ENCODE data around the gene NXT1. TPM values are rescaled to one million over a fixed set of nuclear protein-coding genes. Genes with fewer than 3 reads are reported as not detected.

NXT1 gene
- total and polyA plus RNA-seq, 2 donors (not counting 1 experiment from before 2014, with no cell fraction given) = 21.4 to 147 TPM

GRCh38 chr20:23301436-23302050 is 49.0 kb upstream of the NXT1 start:
- ATAC-seq (ENCODE audit: low read depth) (no peak), DNase-seq (no peak)
- H3K4me3 ChIP-seq (ENCODE audit: control extremely low read depth in 1 of 5, extremely low read depth in 1 of 5, insufficient read depth in 1 of 5, low read depth in 2 of 5, low read length in 4 of 5) = no peak overlapping the region
- TF ChIP-seq, protein P1, sequence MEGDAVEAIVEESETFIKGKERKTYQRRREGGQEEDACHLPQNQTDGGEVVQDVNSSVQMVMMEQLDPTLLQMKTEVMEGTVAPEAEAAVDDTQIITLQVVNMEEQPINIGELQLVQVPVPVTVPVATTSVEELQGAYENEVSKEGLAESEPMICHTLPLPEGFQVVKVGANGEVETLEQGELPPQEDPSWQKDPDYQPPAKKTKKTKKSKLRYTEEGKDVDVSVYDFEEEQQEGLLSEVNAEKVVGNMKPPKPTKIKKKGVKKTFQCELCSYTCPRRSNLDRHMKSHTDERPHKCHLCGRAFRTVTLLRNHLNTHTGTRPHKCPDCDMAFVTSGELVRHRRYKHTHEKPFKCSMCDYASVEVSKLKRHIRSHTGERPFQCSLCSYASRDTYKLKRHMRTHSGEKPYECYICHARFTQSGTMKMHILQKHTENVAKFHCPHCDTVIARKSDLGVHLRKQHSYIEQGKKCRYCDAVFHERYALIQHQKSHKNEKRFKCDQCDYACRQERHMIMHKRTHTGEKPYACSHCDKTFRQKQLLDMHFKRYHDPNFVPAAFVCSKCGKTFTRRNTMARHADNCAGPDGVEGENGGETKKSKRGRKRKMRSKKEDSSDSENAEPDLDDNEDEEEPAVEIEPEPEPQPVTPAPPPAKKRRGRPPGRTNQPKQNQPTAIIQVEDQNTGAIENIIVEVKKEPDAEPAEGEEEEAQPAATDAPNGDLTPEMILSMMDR (IDR thresholded peaks at IDR 0.05) = no peak
- TF ChIP-seq EZH2 (IDR thresholded peaks at IDR 0.05; ENCODE audit: borderline replicate concordance, insufficient read depth, low read depth, low read length, poor library complexity, severe bottlenecking) = no peak
- H3K4me1 ChIP-seq (ENCODE audit: control insufficient read depth in 2 of 2, insufficient read depth in 2 of 2, low read length in 2 of 2) = no peaks in the 10 kb centered on the region
- CTCF ChIA-PET = no interaction called here
- POLR2A ChIA-PET = no interaction called here
- H3K9ac ChIP-seq (ENCODE audit: low read length) = no peak overlapping the region
- no peak overlapping the region for H3K27ac ChIP-seq (ENCODE audit: low read length in 2 of 2)
- no peak overlapping the region for H2AFZ ChIP-seq (ENCODE audit: insufficient read depth, low read depth, low read length, poor library complexity, severe bottlenecking)
- 92% methylated on average over 11 of the region's 12 CpGs for WGBS (ENCODE audit: insufficient coverage)
- no peak overlapping the region for H3K27ac Mint-ChIP-seq
- no peaks in the 10 kb centered on the region for H3K79me2 ChIP-seq (ENCODE audit: control insufficient read depth, insufficient read depth, low read length)
- H3K4me1 Mint-ChIP-seq = no peaks in the 10 kb centered on the region
- peaks cover 6% of the 10 kb centered on the region for H3K27me3 Mint-ChIP-seq
- H3K27me3 ChIP-seq (replicated peaks in 1 of 4; ENCODE audit: control extremely low read depth in 1 of 4, control insufficient read depth in 3 of 4, insufficient read depth in 4 of 4, low read length in 3 of 4) = no peaks in the 10 kb centered on the region
- H3K36me3 ChIP-seq (replicated peaks in 1 of 2; ENCODE audit: control extremely low read depth in 1 of 2, control insufficient read depth in 1 of 2, extremely low read depth in 1 of 2, insufficient read depth in 2 of 2, low read length in 1 of 2) = no peaks in the 10 kb centered on the region
- no peaks in the 10 kb centered on the region for H3K9me3 Mint-ChIP-seq (ENCODE audit: insufficient read depth)
- no peaks in the 10 kb centered on the region for H3K9me3 ChIP-seq (ENCODE audit: control extremely low read depth in 1 of 3, control insufficient read depth in 2 of 3, insufficient read depth in 1 of 3, low read length in 2 of 3)
- H4K20me1 ChIP-seq (ENCODE audit: control insufficient read depth, insufficient read depth, low read length, poor library complexity, severe bottlenecking) = no peaks in the 10 kb centered on the region
- H3K4me3 Mint-ChIP-seq = no peak overlapping the region
- intact Hi-C loops (cut with micrococcal nuclease) = no loop called here
- H3K4me2 ChIP-seq (replicated peaks; ENCODE audit: low read depth, low read length, poor library complexity, severe bottlenecking) = no peak overlapping the region

DNA sequence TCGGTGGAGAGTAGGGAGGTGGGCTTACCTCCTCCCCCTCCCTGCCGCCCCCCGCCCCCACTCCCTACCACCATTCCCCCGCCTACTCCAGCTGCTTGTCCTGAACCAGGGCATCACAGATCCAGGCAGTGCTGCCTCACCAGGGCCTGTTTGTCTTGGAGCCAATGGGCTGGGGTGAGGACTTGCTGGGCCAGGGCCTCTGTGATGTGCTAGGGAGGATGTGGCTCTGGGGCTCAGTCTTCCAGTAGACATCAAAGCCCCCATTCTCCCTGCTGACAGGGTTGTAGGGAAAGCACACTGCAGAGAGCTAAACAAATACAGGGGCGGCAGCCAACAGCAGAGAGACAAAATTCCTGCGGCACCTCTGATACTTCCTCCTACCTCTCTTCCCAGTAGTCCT is 48.2 kb upstream of the NXT1 start:
- Histone ChIP-seq H3K36me3 (replicated peaks in 1 of 2; ENCODE audit: control extremely low read depth in 1 of 2, control insufficient read depth in 1 of 2, extremely low read depth in 1 of 2, insufficient read depth in 2 of 2, low read length in 1 of 2) (no peaks in the 10 kb centered on the region), H3K4me2 (replicated peaks; ENCODE audit: low read depth, low read length, poor library complexity, severe bottlenecking) (no peak overlapping the region), H3K27ac (ENCODE audit: low read length in 2 of 2) (no peak overlapping the region), H3K9me3 (ENCODE audit: control extremely low read depth in 1 of 3, control insufficient read depth in 2 of 3, insufficient read depth in 1 of 3, low read length in 2 of 3) (no peaks in the 10 kb centered on the region), H3K4me3 (ENCODE audit: control extremely low read depth in 1 of 5, extremely low read depth in 1 of 5, insufficient read depth in 1 of 5, low read depth in 2 of 5, low read length in 4 of 5) (no peak overlapping the region), H3K79me2 (ENCODE audit: control insufficient read depth, insufficient read depth, low read length) (no peaks in the 10 kb centered on the region), H3K9ac (ENCODE audit: low read length) (no peak overlapping the region), H4K20me1 (ENCODE audit: control insufficient read depth, insufficient read depth, low read length, poor library complexity, severe bottlenecking) (no peaks in the 10 kb centered on the region), H3K27me3 (replicated peaks in 1 of 4; ENCODE audit: control extremely low read depth in 1 of 4, control insufficient read depth in 3 of 4, insufficient read depth in 4 of 4, low read length in 3 of 4) (no peaks in the 10 kb centered on the region), H2AFZ (ENCODE audit: insufficient read depth, low read depth, low read length, poor library complexity, severe bottlenecking) (no peak overlapping the region), H3K4me1 (ENCODE audit: control insufficient read depth in 2 of 2, insufficient read depth in 2 of 2, low read length in 2 of 2) (no peaks in the 10 kb centered on the region)
- intact Hi-C loops (cut with micrococcal nuclease) = no loop called here
- Mint-ChIP-seq H3K4me1 (no peaks in the 10 kb centered on the region), H3K27me3 (peaks cover 6% of the 10 kb centered on the region), H3K4me3 (no peak overlapping the region), H3K9me3 (ENCODE audit: insufficient read depth) (no peaks in the 10 kb centered on the region), H3K27ac (no peak overlapping the region)
- no peak for TF ChIP-seq EZH2 (IDR thresholded peaks at IDR 0.05; ENCODE audit: borderline replicate concordance, insufficient read depth, low read depth, low read length, poor library complexity, severe bottlenecking)
- TF ChIP-seq, protein P1 (IDR thresholded peaks at IDR 0.05) = no peak
- no peak for ATAC-seq (ENCODE audit: low read depth)
- ChIA-PET POLR2A (no interaction called here), CTCF (no interaction called here)
- WGBS (ENCODE audit: insufficient coverage) = no CpG with 5 or more reads among the region's 6 CpGs
- no peak for DNase-seq

Data from B cell (primary cell).